DMS 273 treated with DMSO at 0.1 percent for 48 hours (cell line): ENCODE results near the gene CEL.
"Not testable (repeated sequence)": the region's sequence is repeated elsewhere in the genome, so short reads cannot be mapped to it uniquely, and the experiment has no call there.

Experiments used
- DNase-seq: peaks from one replicate; lab custom pipeline; 2025; lab: John Stamatoyannopoulos, UW

Gene CEL

DNA sequence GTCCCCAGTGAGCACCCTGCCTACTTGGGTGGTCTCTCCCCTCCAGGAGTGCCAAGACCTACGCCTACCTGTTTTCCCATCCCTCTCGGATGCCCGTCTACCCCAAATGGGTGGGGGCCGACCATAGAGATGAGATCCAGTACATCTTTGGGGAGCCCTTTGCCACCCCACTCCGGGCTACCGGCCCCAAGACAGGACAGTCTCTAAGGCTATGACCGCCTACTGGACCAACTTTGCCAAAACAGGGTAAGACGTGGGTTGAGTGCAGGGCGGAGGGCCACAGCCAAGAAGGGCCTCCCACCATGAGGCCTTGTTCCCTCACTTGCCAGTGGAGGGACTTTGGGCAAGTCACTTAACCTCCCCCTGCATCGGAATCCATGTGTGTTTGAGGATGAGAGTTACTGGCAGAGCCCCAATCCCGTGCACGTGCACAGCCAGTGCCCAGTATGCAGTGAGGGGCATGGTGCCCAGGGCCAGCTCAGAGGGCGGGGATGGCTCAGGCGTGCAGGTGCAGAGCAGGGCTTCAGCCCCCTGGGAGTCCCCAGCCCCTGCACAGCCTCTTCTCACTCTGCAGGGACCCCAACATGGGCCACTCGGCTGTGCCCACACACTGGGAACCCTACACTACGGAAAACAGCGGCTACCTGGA, 24.6 kb downstream of the CEL start:
- DNase-seq, result not testable (repeated sequence)

DNA sequence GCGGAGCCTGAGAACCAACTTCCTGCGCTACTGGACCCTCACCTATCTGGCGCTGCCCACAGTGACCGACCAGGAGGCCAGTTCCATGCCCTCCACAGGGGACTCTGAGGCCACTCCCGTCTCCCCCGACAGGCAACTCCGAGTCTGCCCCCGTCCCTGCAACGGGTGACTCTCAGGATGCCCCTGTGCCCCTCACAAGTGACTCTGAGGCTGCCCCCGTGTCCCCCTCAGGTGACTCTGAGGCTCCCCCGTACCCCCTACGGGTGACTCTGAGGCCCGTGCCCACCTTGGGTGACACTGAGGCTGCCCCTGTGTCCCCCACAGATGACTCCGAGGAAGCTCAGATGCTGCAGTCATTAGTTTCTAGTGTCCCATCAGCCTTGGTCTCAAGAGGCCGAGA, 25.1 kb downstream of the CEL start:
- no peak for DNase-seq

- no peak for DNase-seq
Observed at GRCh38 chr9:133087429-133088145, 25.8 kb downstream of the CEL start.

DNA sequence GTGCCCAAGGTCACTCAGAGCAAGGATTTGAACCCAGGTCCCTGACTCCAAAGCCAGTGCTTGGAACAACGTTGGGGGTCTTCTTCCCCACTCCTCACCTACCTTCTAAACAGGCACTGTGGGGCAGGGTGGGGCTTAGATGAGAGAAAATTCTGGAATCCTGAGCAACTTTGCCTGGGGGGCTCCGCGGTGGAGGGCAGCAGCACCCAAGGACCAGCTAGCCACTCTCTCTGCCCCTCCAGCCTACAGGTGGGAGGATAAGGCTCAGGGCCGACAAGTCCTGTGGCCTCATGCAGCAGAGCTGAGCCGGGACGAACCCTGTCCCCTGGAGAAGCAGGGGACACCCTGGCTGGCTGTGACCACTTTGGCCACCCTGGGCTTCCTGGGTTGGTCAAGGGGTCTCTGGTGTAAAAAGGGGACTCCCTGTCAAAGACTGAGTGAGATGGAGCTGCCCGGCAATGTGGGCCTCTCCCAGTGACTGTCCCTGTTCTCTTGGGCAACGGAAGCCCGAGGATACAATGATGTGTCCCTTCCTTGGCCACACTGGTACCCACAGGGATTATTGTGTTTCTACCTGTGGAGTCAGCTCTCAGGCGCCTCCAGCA, 26.5 kb downstream of the CEL start:
- no peak for DNase-seq

- no peak for DNase-seq
Observed at GRCh38 chr9:133088756-133089155, 27.0 kb downstream of the CEL start.

GRCh38 chr9:133089271-133089671, 27.5 kb downstream of the CEL start:
- DNase-seq, result no peak

DNA sequence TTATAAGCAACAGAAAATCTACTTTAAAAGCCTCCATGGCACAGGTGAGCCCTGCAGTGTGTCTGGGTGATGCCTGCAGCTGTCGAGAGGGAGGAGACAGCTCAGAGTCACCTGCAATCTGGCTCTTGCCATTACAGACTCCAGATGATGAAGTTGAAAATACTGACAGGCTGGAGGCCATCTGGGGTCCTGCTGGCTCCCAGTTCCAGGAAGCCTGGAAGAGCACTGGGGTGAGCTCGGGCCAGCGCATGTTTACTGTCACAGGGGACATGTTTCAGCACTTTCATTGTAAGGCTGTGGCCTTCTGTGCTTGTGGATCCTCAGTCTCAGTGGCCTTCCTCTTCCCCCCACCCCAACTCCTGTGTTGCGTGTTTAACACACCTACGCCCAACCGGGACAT, 28.4 kb downstream of the CEL start:
- DNase-seq, result peak; percentile 56

DNA sequence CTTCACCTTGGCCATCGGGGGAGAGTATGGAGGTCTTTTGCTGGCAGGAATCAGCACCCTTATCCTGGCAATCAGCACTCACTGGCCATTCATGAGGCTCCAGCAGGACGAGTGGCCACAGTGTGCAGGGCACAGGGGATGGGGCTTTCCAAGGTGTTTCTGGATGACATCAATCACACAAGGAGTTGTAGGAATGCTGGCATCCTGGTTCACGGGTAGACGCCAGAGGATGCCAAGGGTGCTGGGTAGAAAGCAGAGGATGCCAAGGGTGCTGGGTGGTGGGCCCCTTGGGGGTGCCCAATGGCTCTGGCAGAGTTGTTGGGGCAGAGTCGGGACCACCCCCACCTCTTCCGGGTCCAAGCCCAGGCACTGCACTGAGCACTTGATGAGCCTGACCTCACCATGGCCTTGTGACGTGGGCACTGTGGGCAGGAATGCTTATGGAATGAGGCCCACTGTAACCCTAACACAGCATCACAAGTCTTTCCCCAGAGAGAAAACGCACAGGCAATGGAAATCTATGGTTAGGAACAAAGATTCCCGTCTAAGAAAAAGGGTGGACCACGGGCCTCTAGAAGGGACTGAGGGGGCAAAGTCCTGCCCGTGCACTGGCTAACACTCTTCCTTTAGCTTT, 29.1 kb downstream of the CEL start:
- DNase-seq, result no peak

- not testable (repeated sequence) for DNase-seq
Observed at GRCh38 chr9:133094351-133094750, 32.6 kb downstream of the CEL start.

GRCh38 chr9:133094842-133095393, 33.1 kb downstream of the CEL start:
- no peak for DNase-seq

DNA sequence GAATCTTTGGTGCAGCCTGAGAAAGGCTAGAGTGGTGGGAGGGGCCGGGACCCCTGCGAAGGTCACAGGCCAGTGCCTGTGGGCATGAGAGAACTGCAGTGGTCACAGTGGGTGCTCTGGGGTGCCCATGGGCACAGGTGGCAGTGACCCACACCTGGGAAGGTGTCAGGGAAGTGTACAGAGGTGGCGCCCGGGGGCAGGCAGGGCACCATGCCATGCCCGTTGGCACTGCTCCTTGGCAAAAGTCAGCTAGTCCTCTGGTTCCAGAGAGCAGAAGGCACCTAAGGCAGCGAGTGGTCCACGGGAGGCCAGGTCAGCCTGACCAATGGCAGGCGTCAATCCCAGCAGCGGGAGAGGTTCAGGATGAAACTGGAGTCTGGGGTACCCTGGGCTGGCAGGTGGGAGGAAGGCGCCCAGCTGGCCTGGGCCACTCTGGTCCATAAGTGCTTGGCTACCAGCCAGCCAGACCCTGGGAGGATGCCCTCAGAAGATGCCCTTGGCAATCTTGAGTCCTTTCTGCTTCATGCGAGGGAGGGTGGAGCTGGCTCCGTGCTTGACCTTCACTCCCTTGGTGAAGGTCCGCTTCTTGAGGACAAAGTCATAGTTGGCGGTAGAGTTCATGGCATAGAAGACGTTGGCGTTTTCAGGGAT, 36.4 kb downstream of the CEL start:
- DNase-seq, result no peak

- DNase-seq, result no peak
Observed at GRCh38 chr9:133098871-133099270, 37.1 kb downstream of the CEL start.

DNA sequence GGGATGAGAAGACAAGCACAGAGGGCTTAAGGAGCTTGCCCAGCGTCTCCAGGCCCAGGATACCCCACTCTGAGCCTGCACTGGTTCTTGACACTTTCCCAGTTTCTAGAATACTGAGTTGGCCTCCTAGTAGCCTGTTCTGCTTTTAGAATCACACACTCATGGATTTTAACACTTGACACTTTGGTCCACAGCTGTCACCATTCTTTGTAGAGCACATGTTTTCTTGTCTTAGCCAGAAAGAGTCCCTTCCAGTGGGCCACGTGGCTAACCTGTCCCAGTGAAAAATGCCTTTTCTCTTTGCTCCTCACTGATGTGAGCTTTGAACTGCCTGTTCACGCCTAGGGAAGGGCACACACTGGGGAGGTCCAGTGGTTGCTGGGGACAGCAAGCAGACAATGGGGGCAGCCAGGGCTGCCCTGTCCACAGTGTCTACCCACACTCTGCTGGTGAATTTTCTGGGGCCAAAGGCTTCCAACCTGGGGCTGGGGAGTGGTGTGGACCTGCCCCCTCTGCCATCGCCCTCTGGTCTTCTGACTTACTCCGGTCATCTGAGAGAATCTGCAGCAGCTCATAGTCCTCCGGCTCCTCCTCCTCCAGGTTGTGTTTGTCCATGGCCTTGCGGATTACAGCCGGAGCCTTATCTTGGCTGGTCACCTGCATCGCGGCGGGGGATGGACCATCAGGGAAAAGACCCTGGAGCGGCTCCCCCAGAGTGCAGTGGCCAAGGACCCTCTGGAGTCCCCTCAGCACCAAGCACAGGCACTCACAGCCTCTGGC, 38.1 kb downstream of the CEL start:
- no peak for DNase-seq

- no peak for DNase-seq
Observed at GRCh38 chr9:133100506-133101355, 39.0 kb downstream of the CEL start.

DNA sequence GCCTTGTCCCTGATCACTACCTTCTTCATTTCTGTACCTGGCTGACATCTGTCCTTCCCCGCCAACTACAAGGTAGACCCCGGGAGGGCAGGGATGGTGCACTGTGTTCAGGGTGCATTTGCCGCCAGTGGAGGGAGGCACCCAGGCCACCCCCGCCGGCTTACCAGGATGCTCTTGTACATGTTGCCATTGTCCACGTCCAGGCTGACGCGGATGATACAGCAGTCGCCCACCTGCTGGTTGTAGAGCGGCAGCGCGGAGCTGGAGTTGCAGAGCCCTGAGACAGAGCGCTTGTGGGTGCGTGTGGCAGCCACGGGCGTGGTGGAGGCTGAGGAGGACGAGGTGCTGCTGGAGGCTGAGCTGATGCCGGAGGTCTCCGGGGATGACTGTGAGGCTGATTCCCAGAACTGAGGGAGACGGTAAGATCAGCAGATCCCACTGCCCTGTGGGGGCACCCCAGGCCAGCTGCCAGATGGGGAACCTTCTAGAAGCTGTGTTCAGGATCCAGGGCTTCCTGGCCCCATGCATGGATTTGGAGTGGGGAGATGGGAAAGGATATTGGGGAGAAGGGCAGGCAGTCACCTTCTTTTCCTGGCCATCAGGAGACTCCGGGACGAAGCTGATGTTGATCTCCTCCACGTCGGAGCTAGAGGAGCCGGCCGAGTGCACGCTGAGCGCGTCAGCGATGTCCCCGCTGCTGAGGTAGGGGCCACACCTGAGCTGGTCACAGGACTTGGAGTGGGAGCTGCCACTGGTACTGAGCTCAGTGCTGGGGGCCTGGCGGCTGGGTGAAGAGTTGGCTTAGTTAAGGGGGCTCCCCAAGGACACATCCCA, 39.8 kb downstream of the CEL start:
- no peak for DNase-seq

DNA sequence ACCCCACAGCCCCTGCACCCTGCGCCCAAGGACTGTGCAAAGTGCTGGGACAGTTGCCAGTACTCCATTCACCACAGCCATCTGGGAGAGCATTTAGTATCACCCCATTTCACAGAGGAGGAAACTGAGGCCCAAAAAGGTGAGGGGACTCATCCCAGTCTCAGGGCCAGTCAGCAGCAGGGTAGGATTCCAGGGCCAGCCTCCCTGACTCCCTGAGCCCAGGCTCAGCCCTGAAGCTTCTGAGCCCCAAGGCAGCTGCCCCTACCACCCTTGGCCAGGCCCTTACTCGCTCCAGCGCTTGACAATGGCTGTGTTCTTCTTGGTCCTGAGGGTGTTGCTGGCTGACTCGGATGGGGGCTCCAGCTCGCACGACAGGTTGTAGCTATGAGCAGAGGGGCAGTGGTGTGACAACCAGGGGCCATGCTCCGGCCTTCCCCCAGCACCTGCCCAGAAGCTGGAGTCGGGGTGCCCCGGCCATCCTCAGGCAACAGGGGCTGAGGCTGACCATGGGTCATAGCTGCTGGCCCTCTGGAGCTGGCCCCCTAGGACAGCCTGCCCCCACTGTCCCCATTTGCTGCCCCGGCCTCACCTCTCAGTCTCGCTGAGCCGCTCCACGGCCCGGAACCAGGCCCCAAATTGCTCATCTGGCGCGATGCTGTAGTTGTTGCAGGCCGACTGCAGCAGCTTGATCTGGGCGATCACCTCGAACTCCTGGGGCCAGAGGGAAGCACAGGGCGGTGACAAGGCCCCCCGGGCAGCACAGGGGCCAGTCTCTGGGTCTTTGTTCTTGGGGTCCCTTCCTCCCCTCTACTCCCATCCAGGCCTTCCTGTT, 40.6 kb downstream of the CEL start:
- DNase-seq, result no peak

DNA sequence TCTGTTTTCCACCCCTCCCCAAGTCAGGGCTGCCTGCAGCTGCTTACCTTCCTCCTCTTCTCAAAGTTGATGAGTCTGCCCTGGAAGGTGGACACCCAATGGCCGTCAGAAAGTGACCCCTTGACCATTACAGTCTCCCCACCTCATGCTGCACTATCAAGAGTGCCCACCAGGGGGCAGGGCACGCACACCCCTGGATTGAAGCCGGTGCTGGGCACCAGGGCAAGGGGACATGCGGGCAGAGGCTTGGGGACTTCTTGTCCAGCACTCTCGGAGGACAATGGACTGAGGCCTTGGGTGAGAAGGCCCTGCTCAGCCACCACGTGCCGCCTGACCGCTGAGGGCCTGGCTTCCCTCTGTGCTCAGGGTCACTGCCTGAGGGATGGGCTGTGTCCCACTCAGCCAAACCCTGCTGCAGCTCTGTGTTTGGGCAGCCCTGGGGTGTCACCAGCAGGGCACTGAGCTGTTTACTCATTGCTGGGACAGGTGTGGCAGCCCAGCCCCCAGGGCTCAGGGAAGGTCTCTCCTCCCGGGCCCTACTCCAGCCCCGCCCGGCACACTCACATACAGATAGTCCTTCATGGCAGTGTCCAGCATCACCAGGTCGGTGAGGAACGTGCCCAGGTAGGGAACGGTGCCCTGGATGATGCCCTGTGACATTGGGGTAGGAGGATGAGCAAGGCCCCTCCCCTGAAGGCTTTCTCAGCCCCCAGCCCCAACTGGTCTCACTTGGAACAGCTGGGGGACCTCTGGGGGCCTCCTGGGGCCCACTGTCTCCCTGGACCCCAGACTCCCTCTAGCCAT, 41.6 kb downstream of the CEL start:
- DNase-seq, result no peak
